Kidney epithelial cell (primary cell): ENCODE data around the gene FERMT3. TPM values are rescaled to one million over a fixed set of nuclear protein-coding genes. Genes with fewer than 3 reads are reported as not detected.

Experiments used
- DNase-seq: peaks from one replicate; pipeline ENCODE4 v3.0.0-alpha.2; 2010; ENCODE audit warnings: low read depth
- H3K27me3 ChIP-seq: 2 replicates; pipeline ENCODE4 v1.6.0; 2011; ENCODE audit warnings: low read length; ENCODE audit not compliant: control insufficient read depth, insufficient read depth
- H3K36me3 ChIP-seq: 2 replicates; pipeline ENCODE4 v1.5.1; 2011; ENCODE audit warnings: low read length; ENCODE audit not compliant: control insufficient read depth, insufficient read depth
- H3K4me3 ChIP-seq: 2 replicates; pipeline ENCODE4 v1.5.1; 2011; ENCODE audit warnings: low read depth, mild to moderate bottlenecking, control low read depth, low read length
- total RNA-seq: library from RNA; depleted of rRNA; stranded (reverse); fragments of >200 nt; gene quantifications from 2 replicates; pipeline ENCODE4 v1.2.3, GENCODE V29; 2015
- TF ChIP-seq, protein P1 (sequence below): IDR thresholded peaks from 2 replicates; pipeline ENCODE4 v1.5.1; 2011; ENCODE audit warnings: mild to moderate bottlenecking, moderate library complexity, low read length, control low read depth, inconsistent platforms; ENCODE audit not compliant: insufficient read depth, poor library complexity, severe bottlenecking

FERMT3 gene
- total RNA-seq, 1 donor from 2014 or later: 0.25 TPM

DNA sequence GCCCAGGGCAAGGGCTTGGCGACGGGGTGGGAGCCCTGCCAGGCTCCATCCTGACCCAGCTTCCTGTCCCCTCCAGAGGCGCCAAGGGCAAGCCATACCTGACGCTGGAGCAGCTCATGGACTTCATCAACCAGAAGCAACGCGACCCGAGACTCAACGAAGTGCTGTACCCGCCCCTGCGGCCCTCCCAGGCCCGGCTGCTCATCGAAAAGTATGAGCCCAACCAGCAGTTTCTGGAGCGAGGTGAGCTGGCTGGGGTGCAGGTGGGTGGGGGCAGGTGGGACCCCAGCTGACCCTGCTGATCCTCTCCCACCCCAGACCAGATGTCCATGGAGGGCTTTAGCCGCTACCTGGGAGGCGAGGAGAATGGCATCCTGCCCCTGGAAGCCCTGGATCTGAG lies 49.8 kb downstream of the FERMT3 start:
- DNase-seq: no peak
- no peak overlapping the region for H3K4me3 ChIP-seq
- H3K36me3 ChIP-seq: peaks cover 2% of the 10 kb centered on the region
- no peaks in the 10 kb centered on the region for H3K27me3 ChIP-seq
- TF ChIP-seq, protein P1, sequence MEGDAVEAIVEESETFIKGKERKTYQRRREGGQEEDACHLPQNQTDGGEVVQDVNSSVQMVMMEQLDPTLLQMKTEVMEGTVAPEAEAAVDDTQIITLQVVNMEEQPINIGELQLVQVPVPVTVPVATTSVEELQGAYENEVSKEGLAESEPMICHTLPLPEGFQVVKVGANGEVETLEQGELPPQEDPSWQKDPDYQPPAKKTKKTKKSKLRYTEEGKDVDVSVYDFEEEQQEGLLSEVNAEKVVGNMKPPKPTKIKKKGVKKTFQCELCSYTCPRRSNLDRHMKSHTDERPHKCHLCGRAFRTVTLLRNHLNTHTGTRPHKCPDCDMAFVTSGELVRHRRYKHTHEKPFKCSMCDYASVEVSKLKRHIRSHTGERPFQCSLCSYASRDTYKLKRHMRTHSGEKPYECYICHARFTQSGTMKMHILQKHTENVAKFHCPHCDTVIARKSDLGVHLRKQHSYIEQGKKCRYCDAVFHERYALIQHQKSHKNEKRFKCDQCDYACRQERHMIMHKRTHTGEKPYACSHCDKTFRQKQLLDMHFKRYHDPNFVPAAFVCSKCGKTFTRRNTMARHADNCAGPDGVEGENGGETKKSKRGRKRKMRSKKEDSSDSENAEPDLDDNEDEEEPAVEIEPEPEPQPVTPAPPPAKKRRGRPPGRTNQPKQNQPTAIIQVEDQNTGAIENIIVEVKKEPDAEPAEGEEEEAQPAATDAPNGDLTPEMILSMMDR: no peak

- TF ChIP-seq, protein P1: no peak
- H3K27me3 ChIP-seq: no peaks in the 10 kb centered on the region
- DNase-seq: no peak
- H3K4me3 ChIP-seq: no peak overlapping the region
- peaks cover 2% of the 10 kb centered on the region for H3K36me3 ChIP-seq
Measured at GRCh38 chr11:64258356-64258755, 51.8 kb downstream of the FERMT3 start.

GRCh38 chr11:64258946-64259532 lies 52.5 kb downstream of the FERMT3 start:
- H3K36me3 ChIP-seq: peaks cover 2% of the 10 kb centered on the region

DNA sequence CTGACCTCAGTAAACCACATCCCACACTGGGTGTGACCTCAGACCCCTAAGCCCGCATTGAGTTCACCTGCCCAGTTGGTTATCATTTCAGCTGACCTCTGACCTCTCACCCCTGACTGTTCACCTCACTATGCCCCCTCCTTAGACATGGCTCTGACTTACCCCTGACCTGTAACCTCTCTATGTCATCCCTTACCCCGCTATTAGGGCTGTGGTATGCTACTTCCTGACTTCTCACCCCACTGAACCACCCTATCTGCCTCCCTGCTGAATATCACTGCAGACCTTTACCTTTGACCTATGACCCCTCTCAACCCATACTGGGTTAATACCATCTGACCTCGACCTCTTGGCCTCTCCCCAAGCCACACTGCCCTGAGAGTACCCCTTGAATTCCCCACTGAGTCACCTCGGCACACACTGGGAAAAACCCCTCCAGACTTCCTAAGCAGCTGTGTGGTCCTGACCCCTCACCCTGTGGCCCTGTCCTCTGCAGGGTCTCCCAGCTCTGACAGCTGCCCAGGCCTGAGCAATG lies 53.1 kb downstream of the FERMT3 start:
- no peak overlapping the region for H3K4me3 ChIP-seq
- peaks cover 2% of the 10 kb centered on the region for H3K36me3 ChIP-seq
- no peak for DNase-seq
- H3K27me3 ChIP-seq: no peaks in the 10 kb centered on the region
- TF ChIP-seq, protein P1: no peak

More at GRCh38 chr11:64258946-64259532, 52.5 kb downstream of the FERMT3 start:
- no peak overlapping the region for H3K4me3 ChIP-seq
- TF ChIP-seq, protein P1: no peak
- DNase-seq: no peak
- H3K27me3 ChIP-seq: no peaks in the 10 kb centered on the region

DNA sequence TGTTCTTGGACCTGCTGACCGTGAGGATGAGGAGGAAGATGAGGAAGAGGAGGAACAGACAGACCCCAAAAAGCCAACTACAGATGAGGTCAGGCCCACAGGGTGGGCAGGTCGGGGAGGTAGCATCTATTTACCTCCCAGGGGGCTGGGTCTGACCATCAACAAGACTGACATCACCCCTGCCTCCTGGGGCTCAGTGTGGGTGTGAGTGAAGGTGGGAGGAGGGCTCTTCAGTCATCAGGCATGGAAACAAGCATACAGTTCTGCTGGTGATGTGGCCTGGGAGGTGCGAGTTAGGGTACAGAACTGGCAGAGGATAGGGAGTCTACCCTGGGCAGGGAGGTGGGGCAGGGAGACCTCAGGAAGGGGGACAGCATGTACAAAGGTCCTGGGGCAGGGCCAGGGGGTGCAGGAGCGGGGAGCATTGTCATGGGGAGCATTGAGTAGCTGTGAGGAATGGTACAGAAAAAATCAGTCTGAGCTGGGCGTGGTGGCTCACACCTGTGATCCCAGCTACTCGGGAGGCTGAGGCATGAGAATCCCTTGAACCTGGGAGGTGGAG lies 53.7 kb downstream of the FERMT3 start:
- no peaks in the 10 kb centered on the region for H3K27me3 ChIP-seq
- peaks cover 2% of the 10 kb centered on the region for H3K36me3 ChIP-seq
- no peak overlapping the region for H3K4me3 ChIP-seq
- TF ChIP-seq, protein P1: no peak
- DNase-seq: no peak
